Fibroblast of skin of left biceps (primary cell): ENCODE measurements around the gene TCTN2.

ENCODE experiments used
- DNase-seq, 2 experiments: peaks; one replicate each; pipeline ENCODE4 v3.0.0-alpha.2; 2013; ENCODE audit warnings: low read depth in 2 of 2

Gene TCTN2

DNA sequence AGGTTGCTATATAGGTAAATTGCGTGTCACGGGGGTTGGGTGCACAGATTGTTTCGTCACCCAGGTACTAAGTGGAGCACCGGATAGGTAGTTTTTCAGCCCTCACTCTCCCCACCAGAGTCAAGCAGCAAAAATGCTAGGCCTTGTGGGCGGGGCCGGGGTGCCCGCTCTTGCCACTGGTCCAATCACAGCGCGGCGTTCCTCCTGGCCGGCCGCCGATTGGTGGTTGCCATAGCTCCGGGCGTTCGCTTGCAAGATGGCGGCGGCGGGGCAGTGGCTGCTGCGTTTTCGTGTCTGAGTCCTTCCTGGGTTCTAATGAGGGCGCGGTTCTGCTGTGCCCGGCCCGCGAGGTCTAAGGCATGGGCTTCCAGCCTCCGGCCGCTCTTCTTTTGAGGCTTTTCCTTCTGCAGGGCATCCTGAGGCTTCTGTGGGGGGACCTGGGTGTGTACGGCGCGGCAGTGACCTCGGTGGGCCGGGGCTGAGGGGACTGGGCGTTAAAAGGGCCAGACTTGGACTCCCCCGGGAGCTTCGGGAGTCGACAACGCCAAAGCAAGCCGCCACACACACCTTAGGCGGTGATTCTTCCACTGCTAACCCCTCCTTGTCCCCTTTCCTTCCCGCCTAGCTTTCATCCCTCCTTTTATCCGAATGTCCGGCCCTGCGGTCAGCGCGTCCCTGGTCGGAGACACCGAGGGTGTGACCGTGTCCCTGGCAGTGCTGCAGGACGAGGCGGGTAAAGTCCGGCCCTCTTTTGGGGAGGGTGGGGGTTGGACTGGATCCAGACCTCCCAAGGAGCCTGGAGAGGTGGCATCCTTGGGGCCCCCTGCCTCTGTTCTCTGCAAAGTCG lies at the start of gene TCTN2:
TSS of gene TCTN2 (plus strand) at position 232 of the 847 bp plus-strand sequence. CDS start at position 360, 128 bp downstream.
- DNase-seq: peak; percentile 67 to 72

DNA sequence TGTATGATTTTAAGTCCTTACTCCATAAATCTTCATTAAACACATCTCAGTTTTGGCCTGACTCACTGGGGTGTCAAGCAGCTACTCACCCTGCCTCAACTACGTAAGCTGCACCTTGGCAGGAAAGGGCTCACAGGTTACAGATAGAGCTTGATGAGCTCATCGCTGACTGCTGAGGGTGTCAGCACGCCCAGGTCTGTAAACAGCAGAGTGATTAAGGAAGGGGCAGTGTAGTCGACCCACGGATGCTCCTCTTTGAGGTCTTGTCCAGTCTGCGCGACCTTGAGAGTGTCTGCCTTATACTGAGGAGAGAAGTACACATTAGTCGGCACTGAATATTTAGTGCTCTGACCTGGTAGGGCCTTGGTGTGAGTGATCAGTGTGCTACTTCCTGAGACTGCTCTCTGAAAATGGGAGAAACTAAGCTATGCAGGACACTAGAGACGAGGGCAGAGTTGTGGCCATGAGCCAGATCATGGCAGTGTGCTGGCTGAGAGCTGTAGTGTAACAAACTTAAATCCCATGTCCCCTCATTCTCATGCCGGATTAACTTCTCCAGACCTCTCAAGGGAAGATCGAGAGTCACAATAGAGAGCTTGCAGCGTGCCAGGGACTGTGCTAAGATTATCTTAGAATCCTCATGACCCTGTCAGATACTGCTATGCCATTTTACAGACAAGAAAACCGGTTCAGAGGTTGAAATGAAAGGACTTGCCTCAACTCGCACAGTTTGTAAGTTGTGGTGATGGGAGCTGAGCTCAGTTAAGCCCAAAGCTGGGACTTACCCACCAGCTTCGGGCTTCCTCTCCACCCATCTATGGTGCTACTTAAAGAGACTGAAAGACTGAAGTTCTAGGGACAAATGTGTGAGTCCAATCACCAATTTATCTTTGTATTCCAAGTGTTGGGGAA lies 49.0 kb upstream of the TCTN2 start:
- no peak for DNase-seq

DNA sequence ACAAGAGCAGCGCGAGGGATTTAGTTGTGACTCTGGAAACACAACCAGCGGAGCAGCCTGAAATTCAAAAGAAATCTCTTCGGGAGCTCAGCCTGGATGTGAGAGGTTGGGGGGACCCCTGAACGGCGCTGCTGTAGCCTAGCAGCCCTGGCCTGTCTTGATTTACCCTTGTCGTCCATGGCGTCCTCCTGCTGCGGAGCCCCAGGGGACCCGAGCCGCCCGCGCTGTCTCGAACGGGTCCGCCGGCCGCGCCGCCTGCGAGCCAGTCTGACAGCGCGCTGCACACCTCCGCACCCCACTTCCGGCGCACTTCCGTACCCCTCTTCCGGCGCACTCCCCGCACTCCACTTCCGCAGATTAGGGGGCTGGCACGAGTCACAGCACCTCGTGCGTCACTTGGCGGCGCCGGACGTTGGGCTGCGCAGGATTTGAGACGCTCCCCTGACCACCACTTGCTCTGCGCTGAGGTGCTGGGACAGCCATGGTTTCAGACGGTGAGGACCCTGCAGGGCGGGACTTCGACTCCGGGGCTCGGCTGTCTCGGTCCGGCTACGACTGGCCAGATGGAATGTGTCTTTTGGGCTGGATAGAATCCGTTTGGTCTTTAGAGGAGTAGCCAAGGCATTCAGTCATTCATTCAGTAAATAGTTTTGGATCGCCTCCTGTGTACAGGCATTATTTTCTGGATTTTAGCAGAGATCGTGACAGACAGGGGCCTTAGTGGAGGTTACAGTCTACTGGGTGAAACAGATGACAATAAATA lies 37.4 kb upstream of the TCTN2 start, which contains the start of the genes EIF2B1 and GTF2H3:
TSS of gene EIF2B1 (minus strand) at position 308 of the 763 bp plus-strand sequence. CDS start at position 179, 129 bp downstream.
TSS of gene GTF2H3 (plus strand) at position 451 of the 763 bp plus-strand sequence. CDS start at position 482, 31 bp downstream.
- peak; percentile 82 to 86 for DNase-seq

DNA sequence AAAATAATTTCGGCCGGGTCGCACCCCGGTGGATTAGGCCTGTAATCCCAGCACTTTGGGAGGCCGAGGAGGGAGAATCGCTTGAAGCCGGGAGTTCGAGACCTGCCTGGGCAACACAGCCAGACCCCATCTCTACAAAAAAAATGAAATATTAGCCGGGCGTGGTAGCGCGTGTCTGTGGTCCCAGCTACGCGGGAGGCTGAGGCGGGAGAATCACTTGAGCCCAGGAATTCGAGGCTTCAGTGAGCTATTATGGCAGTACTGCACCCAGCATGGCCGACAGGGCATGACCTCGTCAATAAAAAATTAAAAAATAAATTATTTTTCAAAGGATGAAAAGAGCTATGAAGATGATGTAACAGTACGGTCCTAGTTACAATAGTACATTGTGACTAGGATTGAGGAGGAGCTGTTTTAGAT lies 36.8 kb upstream of the TCTN2 start:
- DNase-seq: no peak

DNA sequence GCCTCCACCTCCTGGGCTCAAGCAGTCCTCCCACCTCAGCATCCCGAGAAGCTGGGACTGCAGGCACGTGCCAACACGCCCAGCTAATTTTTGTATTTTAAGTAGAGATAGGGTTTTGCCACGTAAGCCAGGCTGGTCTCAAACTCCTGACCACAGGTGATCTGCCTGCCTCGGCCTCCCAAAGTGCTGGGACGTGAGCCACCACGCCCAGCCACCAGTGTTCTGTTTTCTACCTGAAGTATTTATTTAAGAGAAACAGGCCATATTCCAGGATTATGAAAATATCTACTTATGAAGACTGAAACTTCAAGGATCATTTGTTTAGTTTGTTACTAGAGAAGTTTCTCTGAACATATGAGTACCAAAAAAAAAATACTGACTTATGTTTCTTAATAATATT lies 27.0 kb upstream of the TCTN2 start:
- DNase-seq: no peak

DNA sequence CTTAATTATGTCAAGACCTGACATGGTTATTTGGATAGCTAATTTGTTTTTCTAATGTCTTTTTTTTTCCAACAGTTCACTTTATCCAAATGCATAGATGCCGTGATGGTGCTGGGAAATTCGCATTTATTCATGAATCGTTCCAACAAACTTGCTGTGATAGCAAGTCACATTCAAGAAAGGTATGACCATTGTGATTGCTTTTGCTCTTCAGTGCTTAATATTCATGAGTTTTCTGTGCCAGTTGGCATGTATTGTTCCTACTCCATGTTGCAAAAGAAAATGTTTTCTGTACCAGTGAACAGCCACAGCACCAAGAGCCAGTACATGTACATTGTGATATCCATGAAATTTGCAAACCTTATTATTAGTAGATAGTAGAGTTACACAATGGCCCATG lies 25.5 kb upstream of the TCTN2 start:
- no peak for DNase-seq

DNA sequence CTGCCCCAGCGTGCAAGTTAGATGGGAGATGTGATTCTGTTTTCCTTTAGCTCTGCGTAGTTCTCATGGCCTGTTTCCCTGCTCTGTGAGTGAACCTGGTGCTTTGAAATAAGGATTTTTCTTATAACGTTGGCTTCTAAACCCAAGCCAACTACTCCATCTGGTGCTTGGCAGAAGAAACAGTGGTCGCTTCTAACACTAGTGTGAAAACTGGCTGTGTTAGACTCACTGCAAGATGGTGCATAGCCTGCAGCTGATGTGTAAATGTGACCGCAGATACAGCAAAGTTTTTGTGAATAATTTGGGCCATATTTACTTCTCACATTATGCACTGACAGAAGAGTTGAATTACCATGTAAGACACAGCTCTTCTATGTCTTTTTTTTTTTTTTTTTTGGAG lies 25.0 kb upstream of the TCTN2 start:
- DNase-seq: no peak

DNA sequence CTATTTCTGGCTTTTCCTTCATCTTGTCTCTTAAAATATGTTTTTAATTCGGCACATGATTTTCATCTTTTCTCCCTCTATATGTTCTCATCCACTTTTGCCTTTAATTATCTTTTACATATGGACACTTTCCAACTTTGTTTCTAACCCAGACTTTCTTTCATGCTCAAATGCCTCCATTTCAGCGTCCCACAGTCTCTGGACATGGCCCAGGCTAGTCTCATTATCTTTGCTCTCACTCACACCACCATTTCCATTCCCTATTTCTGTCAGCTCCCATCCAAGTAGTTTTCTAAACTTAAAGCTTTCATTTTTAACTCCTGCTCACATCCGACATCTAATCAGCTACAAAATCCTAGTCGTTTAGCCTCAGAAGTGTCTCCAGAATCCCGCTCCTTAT lies 22.5 kb upstream of the TCTN2 start:
- DNase-seq: no peak

DNA sequence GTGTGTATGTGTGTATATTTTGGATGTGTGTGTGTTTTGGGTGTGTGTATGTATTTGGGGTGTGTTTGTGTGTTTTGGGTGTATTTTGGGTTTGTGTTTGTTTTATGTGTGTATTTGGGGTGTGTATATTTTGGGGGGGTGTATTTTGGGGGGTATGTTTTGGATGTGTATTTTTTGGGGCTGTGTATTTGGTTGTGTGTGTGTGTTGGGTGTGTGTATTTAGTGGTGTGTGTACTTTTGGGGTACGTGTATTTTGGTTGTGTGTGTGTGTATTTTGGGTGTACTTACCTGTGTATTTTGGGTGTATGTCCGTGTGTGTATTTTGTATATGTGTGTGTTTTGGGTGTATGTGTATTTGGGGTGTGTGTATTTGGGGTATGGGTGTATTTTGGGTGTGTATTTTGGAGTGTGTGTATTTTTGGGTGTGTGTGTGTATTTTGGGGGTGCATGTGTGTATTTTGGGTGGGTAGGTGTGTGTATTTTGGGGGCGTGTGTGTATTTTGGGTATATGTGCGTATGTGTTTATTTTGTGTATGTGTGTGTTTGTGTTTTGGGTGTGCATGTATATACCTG lies 16.7 kb upstream of the TCTN2 start:
- no peak for DNase-seq

DNA sequence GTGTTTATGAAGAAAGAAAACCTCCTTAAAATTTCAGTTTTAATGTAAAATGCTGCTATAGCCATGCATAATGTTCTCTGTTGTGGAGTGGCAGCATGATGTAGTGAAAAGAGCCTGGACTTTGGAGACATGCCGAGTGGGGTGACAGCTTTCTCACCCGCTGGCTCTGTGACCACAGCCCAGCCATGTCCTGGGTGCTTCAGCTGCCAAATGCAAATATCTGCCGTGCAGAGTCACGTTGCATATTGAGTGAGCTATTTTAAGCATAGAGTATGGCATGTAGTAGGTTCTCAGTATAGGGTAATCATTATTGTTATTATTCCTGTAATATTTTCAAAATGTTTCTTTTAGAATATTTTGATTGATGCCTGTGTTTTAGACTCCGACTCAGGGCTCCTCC lies 15.5 kb upstream of the TCTN2 start:
- DNase-seq: no peak

DNA sequence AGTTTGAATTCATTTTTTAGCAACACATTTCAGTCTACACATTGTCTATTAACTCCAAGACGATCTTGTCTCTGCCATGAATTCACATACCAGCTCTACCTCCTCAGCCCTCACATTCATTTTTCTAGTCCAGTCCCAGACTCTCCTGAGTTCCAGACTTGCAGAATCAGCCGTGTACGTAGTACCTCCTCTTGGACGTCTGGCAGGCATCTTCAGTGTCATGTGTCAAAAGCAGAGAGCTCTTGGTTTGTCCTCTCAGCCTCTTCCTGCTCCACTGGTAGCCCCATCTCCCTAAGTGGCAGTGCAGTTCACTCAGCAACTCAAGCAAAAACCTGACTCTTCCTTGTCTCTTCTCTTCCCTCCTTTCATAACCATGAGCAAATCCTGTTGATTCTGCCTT lies 14.5 kb upstream of the TCTN2 start:
- DNase-seq: no peak

DNA sequence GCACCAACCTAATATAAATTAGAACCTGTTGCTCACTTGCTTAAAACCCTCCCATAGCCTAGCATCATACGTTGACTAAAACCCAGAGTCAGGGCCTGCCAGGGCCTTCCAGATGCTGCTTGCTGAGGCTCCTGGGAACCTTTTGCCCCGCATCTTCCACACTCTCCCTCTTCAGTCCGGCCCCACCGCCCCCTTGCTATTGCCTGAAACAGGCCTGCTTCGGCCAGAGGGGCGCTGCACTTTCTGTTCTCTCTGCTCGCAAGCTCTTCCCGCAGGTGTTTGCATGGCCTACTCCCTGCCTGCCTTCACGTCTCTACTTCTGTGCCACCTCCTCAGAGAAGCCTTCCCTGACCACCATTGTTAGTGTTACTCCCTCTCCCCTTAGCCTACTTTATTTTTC lies 13.7 kb upstream of the TCTN2 start:
- DNase-seq: no peak

DNA sequence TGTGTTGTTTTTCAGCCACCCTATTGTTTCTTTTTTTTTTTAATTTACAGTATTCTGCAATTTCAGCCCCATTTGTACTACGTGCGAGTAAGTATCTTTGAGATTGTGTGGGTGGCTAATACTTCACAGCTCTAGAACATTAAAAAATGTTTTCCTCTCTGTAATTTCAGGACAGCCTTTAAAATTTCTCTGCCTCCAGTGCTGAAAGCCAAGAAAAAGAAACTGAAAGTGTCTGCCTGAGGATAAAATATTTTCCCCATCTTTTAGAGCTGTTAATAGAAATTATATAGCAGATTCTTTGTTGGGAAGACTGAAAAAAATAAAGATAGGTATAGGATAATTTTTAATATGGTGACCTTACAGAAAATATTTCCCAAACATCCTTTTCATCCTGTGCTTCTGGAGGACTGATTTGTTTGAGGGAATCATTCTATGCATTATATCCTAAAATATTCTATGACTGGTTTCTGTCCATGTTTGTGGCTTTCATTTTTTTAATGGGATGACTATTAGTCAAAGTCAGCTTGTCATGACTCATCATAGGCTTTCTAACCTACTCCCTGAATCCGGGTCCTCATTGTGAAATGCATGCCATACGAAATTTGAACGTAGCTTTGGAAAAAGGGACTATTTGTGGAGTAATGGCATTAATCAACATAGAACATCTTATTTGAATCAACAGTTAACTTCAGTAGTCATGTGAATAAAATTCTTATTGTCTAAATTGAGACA lies 10.8 kb upstream of the TCTN2 start:
- DNase-seq: peak; percentile 69 to 72

DNA sequence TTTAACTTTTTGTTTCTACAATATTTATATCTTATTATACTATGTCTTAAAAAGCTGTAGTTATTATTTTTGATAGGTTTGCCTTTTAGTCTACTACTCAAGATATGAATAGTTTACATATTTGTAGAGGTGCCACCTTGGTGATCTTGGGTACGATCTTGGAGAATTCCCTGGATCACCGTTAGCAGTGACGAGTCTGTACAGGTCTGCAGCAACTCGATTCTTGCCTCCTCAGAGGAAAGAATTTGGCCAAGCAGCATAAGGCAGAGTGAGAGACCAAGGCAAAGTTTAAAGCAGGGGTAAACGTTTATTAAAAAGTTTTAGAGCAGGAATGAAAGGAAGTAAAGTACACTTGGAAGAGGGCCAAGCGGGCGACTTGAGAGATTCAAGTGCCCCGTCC lies 3.1 kb upstream of the TCTN2 start:
- DNase-seq: no peak

DNA sequence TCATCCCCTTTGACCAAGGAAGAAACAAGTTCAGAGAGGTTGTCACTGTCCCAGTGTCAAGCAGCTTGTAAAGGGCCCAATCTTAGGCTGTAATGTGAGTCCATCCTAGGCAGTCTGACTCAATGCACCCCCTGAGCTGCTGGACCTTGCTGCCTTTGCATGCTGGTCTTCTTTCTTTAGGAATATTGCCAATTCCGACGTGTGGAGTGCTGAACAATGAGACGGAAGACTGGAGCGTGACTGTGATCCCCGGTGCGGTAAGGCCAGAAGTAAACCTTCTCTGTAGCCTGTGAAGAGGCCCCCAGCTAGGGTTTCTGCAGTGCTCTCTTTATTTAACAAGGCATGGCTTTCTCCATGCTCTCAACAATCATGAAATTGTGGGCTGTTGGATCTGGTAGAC lies 963 bp downstream of the TCTN2 start:
- no peak for DNase-seq

DNA sequence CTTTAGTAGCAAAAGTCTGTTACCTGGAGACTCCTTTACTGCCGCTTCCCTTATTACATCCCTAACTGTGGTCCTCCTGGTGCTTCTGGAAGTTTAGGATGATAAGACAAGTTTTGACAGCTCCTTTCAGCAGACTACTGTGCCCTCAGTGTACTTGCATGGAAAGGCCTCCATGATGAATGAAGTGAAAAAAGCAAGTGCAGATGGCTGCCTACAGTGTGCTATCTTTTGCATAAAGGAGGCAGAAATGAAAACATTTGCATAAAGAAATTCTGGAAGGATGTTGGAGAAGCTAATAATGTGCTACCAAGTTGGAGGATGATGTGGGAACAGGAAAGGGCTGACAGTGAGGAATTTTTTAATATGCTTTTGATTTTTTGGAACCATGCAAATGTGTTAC lies 4.5 kb downstream of the TCTN2 start:
- no peak for DNase-seq

DNA sequence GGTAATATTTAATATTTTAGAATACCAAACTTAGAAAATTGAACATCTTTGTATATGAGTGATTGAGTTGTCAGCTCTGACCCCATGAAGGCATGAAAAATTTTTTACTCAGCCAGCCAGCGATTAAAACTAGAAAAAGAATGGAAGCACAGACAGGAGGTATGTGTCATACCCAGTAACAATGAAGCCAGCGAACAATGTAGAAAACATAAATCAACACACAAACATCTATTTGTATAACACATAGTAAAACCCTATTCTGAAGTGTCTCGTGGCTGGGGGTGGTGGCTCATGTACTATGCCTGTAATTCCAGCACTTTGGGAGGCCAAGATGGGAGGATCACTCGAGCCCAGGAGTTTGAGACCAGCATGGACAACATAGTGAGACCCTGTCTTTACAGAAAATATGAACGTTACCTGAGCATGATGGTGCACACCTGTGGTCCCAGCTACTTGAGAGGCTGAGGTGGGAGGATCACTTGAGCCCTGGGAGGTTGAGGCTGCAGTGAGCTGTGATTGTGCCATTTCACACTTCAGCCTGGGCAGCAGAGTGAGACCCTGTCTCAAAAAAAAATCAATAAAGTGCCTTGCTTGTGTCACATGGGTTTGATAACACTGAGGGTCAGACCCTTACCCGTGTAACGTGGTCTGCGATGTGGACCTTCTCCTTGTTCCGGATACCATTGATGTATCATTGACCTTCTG lies 5.9 kb downstream of the TCTN2 start:
- no peak for DNase-seq

DNA sequence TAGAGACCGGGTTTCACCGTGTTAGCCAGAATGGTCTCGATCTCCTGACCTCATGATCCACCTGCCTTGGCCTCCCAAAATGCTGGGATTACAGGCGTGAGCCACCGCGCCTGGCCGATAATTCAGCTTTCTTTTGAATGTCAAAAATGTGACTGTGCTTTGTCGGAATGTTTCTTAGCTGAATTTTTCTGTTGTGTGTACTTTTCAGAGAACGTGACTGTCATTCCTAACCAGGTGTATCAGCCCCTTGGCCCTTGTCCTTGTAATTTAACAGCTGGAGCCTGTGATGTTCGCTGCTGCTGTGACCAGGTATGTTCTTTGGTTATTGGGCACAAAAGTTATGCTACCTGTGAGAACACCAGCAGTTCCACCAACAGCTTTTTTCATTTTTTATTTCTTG lies 8.1 kb downstream of the TCTN2 start:
- DNase-seq: no peak

DNA sequence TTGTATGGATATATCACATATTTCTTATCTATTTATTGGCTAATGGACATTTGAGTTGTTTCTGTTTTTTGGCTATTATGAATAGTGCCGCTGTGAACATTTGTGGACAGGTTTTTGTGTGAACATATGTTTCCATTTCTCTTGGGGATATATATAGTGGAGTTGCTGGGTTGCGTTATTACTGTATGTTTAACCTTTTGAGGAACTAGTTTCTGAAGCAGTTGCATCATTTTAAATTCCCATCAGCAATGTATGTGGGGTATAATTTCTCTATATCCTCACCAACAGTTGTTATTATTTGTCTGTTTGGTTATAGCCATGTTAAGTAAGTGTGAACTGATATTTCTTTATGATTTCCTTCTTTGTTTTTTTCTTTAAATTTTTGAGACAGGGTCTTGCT lies 10.7 kb downstream of the TCTN2 start:
- DNase-seq: no peak

DNA sequence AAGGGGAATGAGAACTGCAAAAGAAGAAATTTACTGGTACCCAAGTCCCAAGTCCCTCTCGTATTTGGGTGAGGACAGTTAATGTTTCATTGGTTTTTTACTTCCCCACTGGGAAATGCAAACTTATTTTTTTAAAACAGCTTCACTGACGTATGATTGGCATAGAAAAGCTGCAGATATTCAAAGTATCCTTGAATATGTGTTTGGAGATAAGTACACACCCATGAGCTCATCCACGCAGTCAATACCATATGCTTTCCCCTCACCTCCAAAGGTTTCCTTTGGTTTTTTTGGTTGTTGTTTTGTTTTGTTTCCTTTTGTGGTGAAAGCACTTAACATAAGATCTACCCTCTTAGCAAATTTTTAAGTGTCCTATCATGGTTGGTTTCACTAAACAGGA lies 13.1 kb downstream of the TCTN2 start:
- DNase-seq: no peak
